GM19043 (cell line): ENCODE results near the gene CAB39.
"Not testable (repeated sequence)": the region's sequence is repeated elsewhere in the genome, so short reads cannot be mapped to it uniquely, and the experiment has no call there.

Source experiments
- ATAC-seq: cut with Tn5 transposase; IDR thresholded peaks from one replicate; pipeline ENCODE4 v1.9.1; 2021; ENCODE audit warnings: low read depth; ENCODE audit not compliant: unreplicated experiment

The CAB39 gene

DNA sequence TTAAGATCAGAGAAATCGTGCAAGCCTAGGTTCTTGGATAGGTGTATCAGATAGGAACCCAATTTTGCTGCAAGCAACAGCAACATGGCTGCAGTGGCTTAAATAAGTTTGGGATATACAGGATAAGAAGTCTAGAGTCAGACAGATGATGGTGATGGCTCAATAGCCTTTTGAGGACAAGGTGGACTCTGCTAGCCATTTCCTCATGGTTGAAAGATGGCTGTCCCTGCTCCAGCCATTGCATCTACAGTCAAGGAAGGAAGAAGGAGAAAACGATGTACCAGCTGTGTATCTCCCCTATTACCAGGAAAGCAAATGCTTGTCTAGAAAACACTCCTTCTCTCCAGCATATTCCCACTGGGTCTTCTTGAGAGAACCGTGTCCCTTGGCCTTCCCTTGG lies 30.1 kb upstream of the CAB39 start:
- ATAC-seq, result no peak

DNA sequence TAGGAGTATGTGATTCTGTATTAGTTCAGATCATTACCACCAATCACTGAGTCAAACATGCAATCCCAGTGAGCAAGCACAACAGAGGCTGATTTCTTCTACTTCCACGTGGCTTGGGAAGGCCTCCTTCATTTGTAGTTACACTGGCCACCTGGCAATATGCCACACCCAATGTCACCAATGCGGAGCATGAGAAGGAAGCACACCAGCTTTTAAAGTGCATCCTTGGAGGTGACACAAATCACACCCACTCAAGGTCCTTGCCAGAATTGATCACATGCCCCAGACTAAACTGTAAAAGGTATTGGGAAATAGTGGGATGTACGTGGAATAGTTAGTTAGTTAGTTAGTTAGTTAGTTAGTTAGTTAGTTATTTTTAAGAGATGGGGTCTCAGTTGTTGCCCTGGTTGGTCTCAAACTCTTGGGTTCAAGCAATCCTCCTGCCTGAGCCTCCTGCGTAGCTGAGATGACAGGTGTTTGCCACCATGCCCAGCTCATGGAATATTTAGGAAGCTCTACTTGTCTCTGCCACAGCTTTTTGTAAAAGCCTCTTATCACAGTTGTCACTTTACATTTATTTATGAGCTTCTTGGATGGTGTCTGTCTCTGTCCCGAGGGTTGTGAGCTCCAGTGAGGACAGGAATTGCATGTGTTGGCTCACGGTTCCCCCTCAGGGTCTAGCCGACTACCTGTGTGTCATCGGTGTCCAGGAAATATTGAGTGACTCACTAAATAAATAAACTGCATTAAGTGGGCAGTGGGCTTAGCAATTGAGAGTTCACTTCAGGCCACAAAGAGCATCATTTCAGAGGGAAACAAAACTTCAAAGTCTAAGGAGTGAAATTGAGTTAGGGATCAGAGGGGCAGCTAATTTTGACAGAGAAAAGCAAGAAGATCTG lies 28.1 kb upstream of the CAB39 start:
- ATAC-seq, result no peak

DNA sequence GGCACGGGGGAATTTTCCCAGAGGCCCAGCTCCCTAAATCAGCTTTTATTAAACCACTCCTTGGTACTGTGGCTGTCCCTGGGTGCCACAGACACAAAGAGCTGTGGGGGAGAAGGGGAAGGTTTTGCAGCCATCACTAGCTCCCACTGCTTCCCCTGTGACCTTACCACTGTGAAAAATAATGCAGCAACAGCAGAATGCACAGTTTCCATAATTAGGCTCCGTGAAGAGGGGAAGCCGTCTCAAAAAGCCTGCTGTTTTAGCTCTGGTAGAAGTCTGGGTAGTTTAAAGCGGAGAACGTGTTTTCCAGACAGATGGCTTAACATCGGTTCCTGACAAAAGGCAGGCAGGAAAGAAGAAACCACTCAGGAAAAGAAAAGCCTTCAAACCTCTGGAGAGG lies 27.5 kb upstream of the CAB39 start:
- ATAC-seq, result no peak

- no peak for ATAC-seq
Observed at GRCh38 chr2:230687498-230687897, 25.1 kb upstream of the CAB39 start.

- ATAC-seq, result no peak
Observed at GRCh38 chr2:230688490-230688889, 24.2 kb upstream of the CAB39 start.

DNA sequence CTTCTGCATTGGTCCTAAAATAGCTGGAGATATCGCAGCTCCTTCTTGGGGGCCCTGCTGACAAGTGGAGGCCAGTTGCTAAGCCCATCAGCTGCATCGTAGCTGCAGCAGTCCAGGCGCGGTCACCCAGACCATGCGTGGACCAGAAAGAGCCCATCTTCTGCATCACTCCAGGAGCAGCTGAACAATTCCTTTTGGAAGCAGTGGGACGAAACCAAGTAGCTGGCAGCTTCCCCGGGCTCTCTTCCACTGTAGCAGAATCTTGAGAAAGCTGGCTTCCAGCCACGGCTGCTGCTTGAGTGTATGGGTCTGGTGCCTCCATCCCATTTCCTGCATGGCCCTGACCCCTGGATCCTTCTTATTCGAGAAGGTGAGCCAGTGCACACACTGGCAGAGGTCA lies 22.2 kb upstream of the CAB39 start:
- no peak for ATAC-seq

- no peak for ATAC-seq
Observed at GRCh38 chr2:230691005-230691647, 21.5 kb upstream of the CAB39 start.

- ATAC-seq, result no peak
Observed at GRCh38 chr2:230692760-230693159, 19.9 kb upstream of the CAB39 start.

DNA sequence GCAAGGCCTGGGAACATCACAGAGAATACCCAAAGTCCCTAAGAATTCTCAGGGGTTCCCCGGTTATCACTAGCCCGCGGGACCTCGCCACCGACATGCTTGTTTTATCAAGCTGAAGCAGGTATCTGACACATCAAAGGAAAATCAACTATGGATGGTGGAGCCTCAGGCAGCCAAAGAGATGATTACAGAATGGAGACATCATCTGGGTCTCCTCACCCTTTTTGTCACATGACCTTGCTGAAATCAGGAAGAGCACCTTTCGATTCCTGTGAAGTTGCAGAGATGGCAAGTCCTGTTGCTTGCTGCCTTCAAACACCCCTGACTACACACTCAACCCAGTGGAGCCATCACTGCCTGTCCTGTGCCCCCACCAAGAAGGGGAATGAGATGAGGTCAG lies 19.2 kb upstream of the CAB39 start:
- no peak for ATAC-seq

- no peak for ATAC-seq
Observed at GRCh38 chr2:230694241-230694640, 18.4 kb upstream of the CAB39 start.

DNA sequence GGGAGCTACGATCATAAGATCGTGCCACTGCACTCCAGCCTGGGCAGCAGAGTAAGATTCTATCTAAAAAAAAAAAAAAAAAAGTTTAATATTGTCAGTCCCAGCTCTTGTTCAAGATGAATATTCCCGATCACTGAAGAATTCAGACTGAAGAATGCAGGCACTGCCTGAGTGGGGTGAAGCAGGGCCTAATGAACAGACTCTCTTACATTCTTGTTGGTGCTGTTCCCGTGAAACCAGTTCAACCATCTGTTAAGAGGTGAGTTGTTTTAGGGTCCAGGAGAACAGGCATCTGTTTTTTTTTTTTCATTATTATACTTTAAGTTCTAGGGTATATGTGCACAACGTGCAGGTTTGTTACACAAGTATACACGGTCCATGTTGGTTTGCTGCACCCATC lies 17.1 kb upstream of the CAB39 start:
- ATAC-seq, result no peak

DNA sequence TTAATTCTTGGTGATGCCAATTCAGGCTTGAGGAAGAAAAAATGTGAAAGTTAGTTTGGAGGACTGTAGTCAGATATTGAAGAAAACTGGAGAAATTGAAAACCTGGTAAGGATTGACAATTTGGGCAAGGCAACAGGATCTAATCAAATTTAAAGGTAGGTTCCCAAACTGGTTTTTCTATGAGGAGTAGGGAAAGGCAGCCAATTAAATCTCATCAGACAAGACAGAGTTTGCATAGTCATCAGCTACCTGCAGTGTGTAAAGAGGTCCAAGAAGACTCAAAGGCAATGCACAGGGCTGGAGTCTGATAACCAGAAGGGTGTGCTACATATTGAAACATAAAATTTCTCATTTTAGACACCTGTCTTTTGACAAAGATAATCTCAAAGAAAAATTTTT lies 16.0 kb upstream of the CAB39 start:
- no peak for ATAC-seq

DNA sequence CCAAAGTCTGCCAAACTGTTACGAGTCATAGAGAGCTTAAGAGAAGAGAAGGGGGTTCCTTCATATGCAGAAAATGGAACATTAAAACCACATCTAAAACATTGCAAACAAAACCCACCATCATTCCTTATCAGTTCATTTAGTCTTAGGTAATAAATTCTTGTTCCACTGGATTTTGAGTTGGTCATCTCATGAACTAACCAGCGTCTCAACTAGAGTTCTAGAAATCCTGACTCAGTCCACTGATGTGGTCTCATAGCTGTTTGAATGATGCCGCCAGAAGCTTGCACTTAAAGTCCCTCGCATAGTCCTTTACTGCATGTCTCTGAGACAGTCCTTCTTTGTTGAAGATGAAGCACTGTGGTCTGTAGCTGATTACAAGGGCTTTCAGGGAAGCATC lies 15.0 kb upstream of the CAB39 start:
- no peak for ATAC-seq

DNA sequence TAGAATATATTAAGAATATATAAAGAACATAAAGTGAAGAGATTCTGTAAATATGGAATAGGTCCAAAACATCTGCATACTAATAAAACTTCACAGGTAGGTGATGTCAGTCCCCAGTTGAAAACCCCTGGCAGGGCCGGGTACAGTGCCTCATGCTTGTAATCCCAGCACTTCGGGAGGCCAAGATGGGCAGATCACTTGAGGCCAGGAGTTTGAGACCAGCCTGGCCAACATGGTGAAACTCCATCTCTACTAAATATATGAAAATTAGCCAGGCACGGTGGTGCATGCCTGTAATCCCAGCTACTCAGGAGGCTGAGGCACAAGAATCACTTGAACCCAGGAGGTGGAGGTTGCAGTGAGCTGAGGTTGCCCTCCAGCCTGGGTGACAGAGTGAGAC lies 13.9 kb upstream of the CAB39 start:
- ATAC-seq, result not testable (repeated sequence)

GRCh38 chr2:230700447-230700846 lies 12.2 kb upstream of the CAB39 start:
- no peak for ATAC-seq

GRCh38 chr2:230701308-230701707 lies 11.3 kb upstream of the CAB39 start:
- ATAC-seq, result no peak

DNA sequence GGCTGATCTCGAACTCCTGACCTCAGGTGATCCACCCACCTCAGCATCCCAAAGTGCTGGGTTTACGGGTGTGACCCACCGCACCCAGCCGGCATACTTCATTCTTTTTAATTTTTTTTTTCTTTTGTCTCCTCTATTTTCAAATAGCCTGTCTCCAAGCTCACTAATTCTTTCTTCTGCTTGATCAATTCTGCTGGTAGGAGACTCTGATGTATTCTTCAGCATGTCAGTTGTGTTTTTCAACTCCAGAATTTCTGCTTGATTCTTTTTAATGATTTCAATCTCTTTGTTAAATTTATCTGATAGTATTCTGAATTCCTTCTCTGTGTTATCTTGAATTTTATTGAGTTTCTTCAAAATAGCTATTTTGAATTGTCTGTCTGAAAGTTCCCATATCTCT lies 10.2 kb upstream of the CAB39 start:
- not testable (repeated sequence) for ATAC-seq

GRCh38 chr2:230703514-230703913 lies 9.1 kb upstream of the CAB39 start:
- no peak for ATAC-seq

GRCh38 chr2:230706053-230706521 lies 6.6 kb upstream of the CAB39 start:
- no peak for ATAC-seq

GRCh38 chr2:230706966-230707365 lies 5.7 kb upstream of the CAB39 start:
- no peak for ATAC-seq

DNA sequence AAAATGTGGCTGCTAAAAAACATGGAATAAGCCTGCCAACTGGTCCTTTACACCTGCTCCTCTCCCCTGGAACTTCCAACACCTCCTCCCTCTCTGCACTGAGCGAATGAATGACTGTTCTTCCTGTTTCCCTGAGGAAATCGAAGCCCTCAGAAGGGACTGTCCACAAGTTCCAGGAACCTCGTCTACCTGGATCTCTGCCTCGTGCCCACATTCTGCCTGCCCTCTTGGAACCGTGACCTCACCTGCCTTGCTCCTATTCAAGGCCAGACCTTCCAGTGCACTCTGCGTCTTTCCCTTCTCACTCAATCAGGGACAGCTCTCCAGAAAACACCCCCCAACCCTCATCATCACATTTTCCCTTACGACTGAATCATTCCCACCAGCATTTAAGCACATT lies 4.4 kb upstream of the CAB39 start:
- no peak for ATAC-seq

GRCh38 chr2:230711224-230711623 lies 1.4 kb upstream of the CAB39 start:
- no peak for ATAC-seq
